HCT116 (cell line): ENCODE data around the gene ACAP3. TPM values are rescaled to one million over a fixed set of nuclear protein-coding genes. Genes with fewer than 3 reads are reported as not detected.

Experiments used
- ATAC-seq: fragments of 200-7000 bp; cut with Tn5 transposase; 2 replicates; pipeline ENCODE4 v1.9.1; 2020; ENCODE audit warnings: mild to moderate bottlenecking, moderate library complexity
- BruUV-seq: library from RNA; stranded (reverse); fragments of 400-500 nt; replicated peaks from 2 replicates; lab custom pipeline; 2021; lab: Mats Ljungman, UMichigan
- CTCF ChIA-PET: fragments of 300-600 bp; sonication (Branson Sonifier 250); formaldehyde crosslinking; loops from one replicate; lab custom pipeline; 2021; ENCODE audit warnings: antibody characterized with exemption; lab: Charles Lee
- POLR2A ChIA-PET: fragments of 300-600, 350-600 bp; sonication (Branson Sonifier 250); formaldehyde crosslinking; loops from one replicate; lab custom pipeline; 2021; ENCODE audit warnings: antibody characterized with exemption; lab: Charles Lee
- RAD21 ChIA-PET, 2 experiments: fragments of 300-600 bp; sonication (Branson Sonifier 250); formaldehyde crosslinking; loops; one replicate each; lab custom pipeline; 2023; ENCODE audit warnings: low total read pairs in 2 of 2; ENCODE audit not compliant: uncharacterized antibody in 2 of 2, unreplicated experiment in 2 of 2, low non-redundant PET in 1 of 2; lab: Charles Lee
- DNase-seq: peaks from one replicate; pipeline ENCODE4 v3.0.0-alpha.2; 2010; ENCODE audit warnings: low read depth, low spot score
- H2AFZ ChIP-seq: fragments of 200-600 bp; shearing (Covaris generic), sonication (generic); 2 replicates; pipeline ENCODE4 v1.6.1; 2017; ENCODE audit warnings: low read depth, mixed run types, mixed read lengths, antibody characterized with exemption, low read length; ENCODE audit not compliant: poor library complexity, severe bottlenecking
- H3K27ac ChIP-seq: 2 replicates; pipeline ENCODE4 v1.5.1; 2012; ENCODE audit warnings: low read depth, low read length
- H3K27me3 ChIP-seq: fragments of 200-600 bp; sonication (generic); 2 replicates; pipeline ENCODE4 v1.6.1; 2016; ENCODE audit warnings: mixed run types, low read length, mixed read lengths; ENCODE audit not compliant: insufficient read depth
- H3K36me3 ChIP-seq, 2 experiments: fragments of 200-500 bp in 1 of 2; fragments of 200-600 bp in 1 of 2; sonication (Bioruptor generic) in 1 of 2; sonication (generic) in 1 of 2; 2 replicates each; pipeline versions ENCODE4 v1.5.1 to v1.6.1; 2014 to 2016; ENCODE audit warnings: low read length in 2 of 2, inconsistent platforms in 1 of 2, mixed read lengths in 1 of 2, mixed run types in 1 of 2; ENCODE audit not compliant: insufficient read depth in 2 of 2, control insufficient read depth in 1 of 2
- H3K4me1 ChIP-seq, 2 experiments: fragments of 200-600 bp in 1 of 2; sonication (generic) in 1 of 2; 2 replicates each; pipeline versions ENCODE4 v1.5.1 to v1.6.1; 2012 to 2017; ENCODE audit warnings: low read length in 2 of 2, inconsistent platforms in 1 of 2, mild to moderate bottlenecking in 1 of 2, mixed read lengths in 1 of 2, mixed run types in 1 of 2, moderate library complexity in 1 of 2; ENCODE audit not compliant: insufficient read depth in 2 of 2, control insufficient read depth in 1 of 2
- H3K4me2 ChIP-seq: fragments of 200-600 bp; sonication (generic); 2 replicates; pipeline ENCODE4 v1.6.1; 2017; ENCODE audit warnings: mixed run types, low read length, mixed read lengths
- H3K4me3 ChIP-seq, 2 experiments: fragments of 200-600 bp in 1 of 2; sonication (generic) in 1 of 2; replicated peaks in 1 of 2; 2 replicates each; pipeline ENCODE4 v1.5.1; 2011 to 2016; ENCODE audit warnings: low read length in 2 of 2, control low read depth in 1 of 2, low read depth in 1 of 2, mild to moderate bottlenecking in 1 of 2, mixed read lengths in 1 of 2, mixed run types in 1 of 2
- H3K79me2 ChIP-seq: fragments of 200-600 bp; sonication (generic); 2 replicates; pipeline ENCODE4 v1.6.1; 2017; ENCODE audit warnings: mild to moderate bottlenecking, mixed run types, low read length, moderate library complexity, mixed read lengths; ENCODE audit not compliant: insufficient read depth
- H3K9ac ChIP-seq: fragments of 200-600 bp; sonication (generic); 2 replicates; pipeline ENCODE4 v1.6.1; 2016; ENCODE audit warnings: low read length, mixed read lengths
- H3K9me2 ChIP-seq: fragments of 200-600 bp; sonication (generic), shearing (Covaris generic); 2 replicates; pipeline ENCODE4 v1.6.1; 2017; ENCODE audit warnings: mixed run types, mild to moderate bottlenecking, moderate library complexity; ENCODE audit not compliant: insufficient read depth
- H3K9me3 ChIP-seq, 2 experiments: fragments of 200-500 bp in 1 of 2; fragments of 200-600 bp in 1 of 2; sonication (Bioruptor generic) in 1 of 2; sonication (generic) in 1 of 2; 2 replicates each; pipeline ENCODE4 v1.6.1; 2014 to 2017; ENCODE audit warnings: low read length in 2 of 2, mixed read lengths in 2 of 2, inconsistent platforms in 1 of 2, low read depth in 1 of 2, mild to moderate bottlenecking in 1 of 2, mixed run types in 1 of 2, moderate library complexity in 1 of 2; ENCODE audit not compliant: control insufficient read depth in 1 of 2, insufficient read depth in 1 of 2
- H4K20me1 ChIP-seq: fragments of 200-600 bp; sonication (generic), shearing (Covaris generic); 2 replicates; pipeline ENCODE4 v1.6.1; 2017; ENCODE audit warnings: mixed run types, mild to moderate bottlenecking, moderate library complexity; ENCODE audit not compliant: insufficient read depth
- CBX3 ChIP-seq: IDR thresholded peaks from 2 replicates; pipeline ENCODE4 v1.6.1; 2012; ENCODE audit warnings: low read depth
- EGR1 ChIP-seq: IDR thresholded peaks from 2 replicates; pipeline ENCODE4 v1.6.1; 2012; ENCODE audit warnings: low read depth
- MAX ChIP-seq: IDR thresholded peaks from 2 replicates; pipeline ENCODE4 v1.6.1; 2012
- POLR2AphosphoS5 ChIP-seq: IDR thresholded peaks from 2 replicates; pipeline ENCODE4 v1.6.1; 2011; ENCODE audit warnings: mild to moderate bottlenecking, low read depth, low read length, moderate library complexity
- SIN3A ChIP-seq: IDR thresholded peaks from 2 replicates; pipeline ENCODE4 v1.6.1; 2012; ENCODE audit warnings: low read depth
- SP1 ChIP-seq: IDR thresholded peaks from 2 replicates; pipeline ENCODE4 v1.6.1; 2012; ENCODE audit warnings: low read depth
- YY1 ChIP-seq: IDR thresholded peaks from 2 replicates; pipeline ENCODE4 v1.6.1; 2011; ENCODE audit warnings: low read length, low read depth, moderate library complexity, mild to moderate bottlenecking; ENCODE audit not compliant: insufficient replicate concordance; ENCODE audit errors: extremely low read depth
- intact Hi-C: fragments of 100-400 bp; cut with micrococcal nuclease; formaldehyde crosslinking; loops from 2 replicates; pipeline ENCODE4 v1.10.0; 2022
- total RNA-seq: library from RNA; stranded (reverse); gene quantifications from one replicate; pipeline ENCODE4 v1.2.1, GENCODE V29; 2021; ENCODE audit not compliant: unreplicated experiment

The ACAP3 gene
- total RNA-seq, 1 experiment from 2014 or later: 38.8 TPM

- Histone ChIP-seq H4K20me1 (no peaks in the 10 kb centered on the region), H3K4me2 (peak overlapping the region; percentile 93), H3K4me3 (peak overlapping the region; percentile 87 to 95), H2AFZ (no peak overlapping the region)
- TSS peak; percentile 46 for BruUV-seq
- ATAC-seq (peak; percentile 38), DNase-seq (no peak)
- peak; percentile 46; the same call in 1 of the 2 replicates for TF ChIP-seq MAX
- no peak for TF ChIP-seq EGR1
- TF ChIP-seq SIN3A: 0 out of 2 replicates have a peak, but pooled peaks have one; percentile 51
- TF ChIP-seq POLR2AphosphoS5: peak; percentile 40; the same call in 1 of the 2 replicates
- TF ChIP-seq YY1: no peak
- TF ChIP-seq SP1: peak; percentile 87
- TF ChIP-seq, all 23 proteins: peak for 4
- H3K9me3 ChIP-seq: no peaks in the 10 kb centered on the region
- POLR2A ChIA-PET: no interaction called here
- no peaks in the 10 kb centered on the region for H3K9me2 ChIP-seq
- H3K27ac ChIP-seq: peak overlapping the region; percentile 94
- no peaks in the 10 kb centered on the region for H3K27me3 ChIP-seq
- peaks cover 0 to 4% of the 10 kb centered on the region in 2 experiments; a peak in 1 of 4 replicates for H3K36me3 ChIP-seq
- H3K4me1 ChIP-seq: peaks cover 15 to 34% of the 10 kb centered on the region in 2 experiments; a peak in 3 of 4 replicates
- RAD21 ChIA-PET: no interaction called here
- H3K9ac ChIP-seq: peak overlapping the region; percentile 95
- intact Hi-C loops: no loop called here
- CTCF ChIA-PET: no interaction called here
- H3K79me2 ChIP-seq: peaks cover 53% of the 10 kb centered on the region
These were observed 35.2 kb downstream of the ACAP3 start for GRCh38 chr1:1272341-1273208.

DNA sequence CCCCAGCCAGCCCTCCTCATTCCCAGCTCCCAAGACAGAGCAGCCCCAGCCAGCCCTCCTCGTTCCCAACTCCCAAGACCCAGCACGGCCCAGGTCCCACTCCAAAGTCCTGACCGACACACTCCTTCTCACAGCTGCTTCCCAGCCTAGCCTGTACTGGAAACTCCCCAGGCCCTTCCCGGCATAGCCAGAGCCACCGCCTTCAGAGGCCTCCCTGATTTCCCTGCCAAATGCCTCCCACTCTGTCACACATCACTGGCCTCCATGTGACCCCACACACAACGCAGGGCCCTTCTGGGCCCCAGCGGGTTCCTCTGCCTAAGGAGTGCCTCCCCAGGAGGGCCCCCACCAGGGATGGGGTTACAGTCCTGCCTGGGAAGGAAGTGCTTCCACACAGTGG, 36.9 kb downstream of the ACAP3 start:
- Histone ChIP-seq H3K4me2 (peak overlapping the region; percentile 93), H3K27ac (no peak overlapping the region; the same call in 1 of the 2 replicates), H3K9me3 (no peaks in the 10 kb centered on the region), H3K9ac (no peak overlapping the region), H3K79me2 (peaks cover 65% of the 10 kb centered on the region), H4K20me1 (no peaks in the 10 kb centered on the region)
- CTCF ChIA-PET: no interaction called here
- TF ChIP-seq CBX3: no peak
- TF ChIP-seq SIN3A: no peak
- TF ChIP-seq, all 23 proteins: peak for 0
- Histone ChIP-seq H3K36me3 (peaks cover 0 to 7% of the 10 kb centered on the region in 2 experiments; a peak in 2 of 4 replicates), H2AFZ (no peak overlapping the region), H3K4me1 (peaks cover 15 to 34% of the 10 kb centered on the region in 2 experiments; a peak in 3 of 4 replicates), H3K4me3 (no peak overlapping the region), H3K27me3 (no peaks in the 10 kb centered on the region), H3K9me2 (no peaks in the 10 kb centered on the region)
- no peak for DNase-seq
- RAD21 ChIA-PET: no interaction called here
- intact Hi-C loops: no loop called here
- POLR2A ChIA-PET: no interaction called here
- ATAC-seq: no peak
- BruUV-seq: no TSS peak
